Fibroblast of lung (primary cell): Measurements from ENCODE around the gene SPAAR. TPM values are rescaled to one million over a fixed set of nuclear protein-coding genes. Genes with fewer than 3 reads are reported as not detected.
A peak's percentile ranks its signal among the peaks of the same experiment; 100 is the strongest.

Experiments used
- DNase-seq, 2 donors: peaks; one replicate each; pipeline versions ENCODE4 v3.0.0 to v3.0.0-alpha.2; 2010; ENCODE audit warnings: low read depth in 2 of 2
- H2AFZ ChIP-seq: 2 replicates; pipeline ENCODE4 v1.5.1; 2012; ENCODE audit warnings: low read length, control low read depth, inconsistent platforms
- H3K27ac ChIP-seq: 2 replicates; pipeline ENCODE4 v1.5.1; 2011; ENCODE audit warnings: low read length, control low read depth; ENCODE audit not compliant: insufficient read depth
- H3K27me3 ChIP-seq: 2 replicates; pipeline ENCODE4 v1.5.1; 2011; ENCODE audit warnings: mild to moderate bottlenecking, low read length; ENCODE audit not compliant: control insufficient read depth, insufficient read depth
- H3K36me3 ChIP-seq: 2 replicates; pipeline ENCODE4 v1.5.1; 2011; ENCODE audit warnings: low read length; ENCODE audit not compliant: control insufficient read depth, insufficient read depth
- H3K4me1 ChIP-seq: 2 replicates; pipeline ENCODE4 v1.5.1; 2011; ENCODE audit warnings: low read length; ENCODE audit not compliant: control insufficient read depth, insufficient read depth; ENCODE audit errors: extremely low read depth
- H3K4me2 ChIP-seq: 2 replicates; pipeline ENCODE4 v1.5.1; 2011; ENCODE audit warnings: low read length, control low read depth; ENCODE audit not compliant: insufficient read depth; ENCODE audit errors: extremely low read depth
- H3K4me3 ChIP-seq, 4 experiments: fragments of 200-600 bp in 1 of 4; sonication (generic) in 1 of 4; replicated peaks in 1 of 4; 2 replicates each; pipeline ENCODE4 v1.5.1; 2011 to 2016; ENCODE audit warnings: low read length in 4 of 4, low read depth in 3 of 4, mild to moderate bottlenecking in 3 of 4, control low read depth in 2 of 4, inconsistent platforms in 1 of 4, mixed read lengths in 1 of 4; ENCODE audit not compliant: insufficient read depth in 1 of 4; ENCODE audit errors: control extremely low read depth in 1 of 4
- H3K79me2 ChIP-seq: 2 replicates; pipeline ENCODE4 v1.5.1; 2012; ENCODE audit warnings: mild to moderate bottlenecking, low read length, inconsistent platforms; ENCODE audit not compliant: control insufficient read depth, insufficient read depth
- H3K9ac ChIP-seq: 2 replicates; pipeline ENCODE4 v1.5.1; 2011; ENCODE audit warnings: mild to moderate bottlenecking, low read length, control low read depth; ENCODE audit not compliant: insufficient read depth
- H3K9me3 ChIP-seq: 2 replicates; pipeline ENCODE4 v1.5.1; 2012; ENCODE audit warnings: low read depth, low read length; ENCODE audit not compliant: control insufficient read depth, insufficient read depth
- H4K20me1 ChIP-seq: 2 replicates; pipeline ENCODE4 v1.5.1; 2011; ENCODE audit warnings: low read length; ENCODE audit not compliant: control insufficient read depth, insufficient read depth; ENCODE audit errors: extremely low read depth
- CTCF ChIP-seq, 2 donors: IDR thresholded peaks in 1 of 2; conservative IDR thresholded peaks in 1 of 2; 1 replicate in 1 of 2; 2 replicates in 1 of 2; pipeline ENCODE4 v1.5.1; 2011 to 2012; ENCODE audit warnings: low read length in 2 of 2, control low read depth in 1 of 2, inconsistent platforms in 1 of 2, low read depth in 1 of 2, mild to moderate bottlenecking in 1 of 2
- EZH2 ChIP-seq: IDR thresholded peaks from 2 replicates; pipeline ENCODE4 v1.5.1; 2012; ENCODE audit warnings: low read length, control low read depth, mild to moderate bottlenecking; ENCODE audit errors: missing control alignments
- polyA plus RNA-seq, 2 donors: library from polyadenylated mRNA; depleted of rRNA in 1 of 2; stranded (reverse) in 1 of 2; unstranded in 1 of 2; fragments of >200 nt; gene quantifications; 2 replicates each; pipeline ENCODE4 v1.2.1, GENCODE V29; 2011 to 2012; ENCODE audit warnings: missing spikeins in 1 of 2
- total RNA-seq: library from RNA; depleted of rRNA; stranded (reverse); fragments of >200 nt; gene quantifications from 2 replicates; pipeline ENCODE4 v1.2.1, GENCODE V29; 2014

SPAAR gene
- total and polyA plus RNA-seq, 2 donors (not counting 1 experiment from before 2014, with no cell fraction given): 0.17 to 0.41 TPM

GRCh38 chr9:35906923-35907699, 2.2 kb upstream of the SPAAR start:
- Histone ChIP-seq H3K4me2 (peak overlapping the region; percentile 90), H2AFZ (peak overlapping the region; percentile 4), H3K36me3 (no peaks in the 10 kb centered on the region), H3K27ac (peak overlapping the region; percentile 95), H3K4me1 (peaks cover 45% of the 10 kb centered on the region), H3K4me3 (peak overlapping the region in 3 of 4 experiments; percentile 9 to 32 (median 16)), H4K20me1 (no peaks in the 10 kb centered on the region), H3K27me3 (no peaks in the 10 kb centered on the region), H3K9ac (peak overlapping the region; percentile 54), H3K79me2 (no peaks in the 10 kb centered on the region), H3K9me3 (no peaks in the 10 kb centered on the region)
- DNase-seq: peak; percentile 88 to 95
- TF ChIP-seq CTCF (conservative IDR thresholded peaks at IDR 0.05 in 1 of 2, IDR thresholded peaks at IDR 0.05 in 1 of 2; ENCODE audit: low read depth in 1 of 2, low read length in 2 of 2): no peak
- TF ChIP-seq EZH2: no peak

- peak; percentile 94 to 96 for DNase-seq
- Histone ChIP-seq H3K36me3 (no peaks in the 10 kb centered on the region), H3K4me1 (peaks cover 45% of the 10 kb centered on the region), H4K20me1 (no peaks in the 10 kb centered on the region), H3K27ac (peak overlapping the region; percentile 95), H3K9me3 (no peaks in the 10 kb centered on the region), H3K27me3 (no peaks in the 10 kb centered on the region), H3K9ac (peak overlapping the region; percentile 54), H3K4me2 (peak overlapping the region; percentile 90), H3K79me2 (no peaks in the 10 kb centered on the region), H2AFZ (peak overlapping the region; percentile 49), H3K4me3 (peak overlapping the region in 3 of 4 experiments; percentile 9 to 32 (median 16))
- no peak for TF ChIP-seq CTCF (conservative IDR thresholded peaks at IDR 0.05 in 1 of 2, IDR thresholded peaks at IDR 0.05 in 1 of 2; ENCODE audit: low read depth in 1 of 2, low read length in 2 of 2)
- no peak for TF ChIP-seq EZH2
These were observed 1.4 kb upstream of the SPAAR start for GRCh38 chr9:35907711-35908503.

GRCh38 chr9:35908504-35909125, 675 bp upstream of the SPAAR start:
- Histone ChIP-seq H3K4me1 (peaks cover 45% of the 10 kb centered on the region), H3K27ac (peak overlapping the region; percentile 95), H4K20me1 (no peaks in the 10 kb centered on the region), H3K9me3 (no peaks in the 10 kb centered on the region), H3K4me3 (peak overlapping the region in 1 of 4 experiments; percentile 32), H2AFZ (peak overlapping the region; percentile 49), H3K9ac (no peak overlapping the region), H3K4me2 (peak overlapping the region; percentile 90), H3K79me2 (no peaks in the 10 kb centered on the region), H3K36me3 (no peaks in the 10 kb centered on the region), H3K27me3 (no peaks in the 10 kb centered on the region)
- no peak for DNase-seq
- TF ChIP-seq CTCF (conservative IDR thresholded peaks at IDR 0.05 in 1 of 2, IDR thresholded peaks at IDR 0.05 in 1 of 2; ENCODE audit: low read depth in 1 of 2, low read length in 2 of 2) (no peak), EZH2 (no peak)
